NK-92 (cell line): ENCODE data around the gene SEMA4D.
A peak's percentile ranks its signal among the peaks of the same experiment; 100 is the strongest.

Experiments
- DNase-seq: peaks from one replicate; lab custom pipeline; 2025; ENCODE audit not compliant: unreplicated experiment; lab: John Stamatoyannopoulos, UW

The SEMA4D gene

DNA sequence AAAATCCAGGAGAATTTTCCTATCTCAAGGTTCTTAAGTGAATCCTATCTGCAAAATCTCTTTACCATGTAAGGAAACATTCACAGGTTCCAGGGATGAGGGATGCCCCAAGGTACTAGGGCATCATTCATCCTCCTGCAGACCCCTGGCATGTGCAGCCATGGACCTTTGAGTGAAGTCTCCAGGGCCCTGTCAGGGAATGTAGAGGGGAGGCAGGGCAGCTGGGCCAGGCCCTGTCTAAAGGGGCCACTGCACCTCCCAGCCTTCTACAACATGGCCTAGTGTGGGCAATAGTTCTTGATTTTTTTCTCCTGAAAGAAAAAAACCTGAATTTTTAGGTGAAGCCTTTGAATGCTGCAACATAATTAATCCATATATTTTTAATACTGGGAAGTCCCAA is 63.3 kb downstream of the SEMA4D start:
- DNase-seq: no peak

DNA sequence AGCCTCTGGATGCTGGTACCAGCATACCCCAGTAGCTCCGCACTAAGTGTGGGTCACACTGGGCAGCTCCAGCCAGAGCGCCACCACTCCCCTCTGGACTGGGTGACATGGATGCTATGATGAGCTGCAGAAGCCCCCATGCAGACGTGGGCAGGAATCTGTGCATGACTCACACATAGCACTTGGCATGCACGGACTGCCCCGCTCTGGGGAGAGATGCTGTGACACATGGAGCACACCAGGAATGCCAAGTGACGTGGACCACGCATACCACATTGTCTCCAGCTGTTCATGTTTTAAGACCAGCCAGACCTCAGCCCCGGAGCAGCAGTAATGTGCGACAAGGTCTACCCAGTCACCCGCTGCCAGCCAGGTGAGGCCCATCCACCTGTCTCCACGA is 64.1 kb downstream of the SEMA4D start:
- no peak for DNase-seq

- no peak for DNase-seq
Observed at GRCh38 chr9:89432986-89433530, 64.9 kb downstream of the SEMA4D start.

DNA sequence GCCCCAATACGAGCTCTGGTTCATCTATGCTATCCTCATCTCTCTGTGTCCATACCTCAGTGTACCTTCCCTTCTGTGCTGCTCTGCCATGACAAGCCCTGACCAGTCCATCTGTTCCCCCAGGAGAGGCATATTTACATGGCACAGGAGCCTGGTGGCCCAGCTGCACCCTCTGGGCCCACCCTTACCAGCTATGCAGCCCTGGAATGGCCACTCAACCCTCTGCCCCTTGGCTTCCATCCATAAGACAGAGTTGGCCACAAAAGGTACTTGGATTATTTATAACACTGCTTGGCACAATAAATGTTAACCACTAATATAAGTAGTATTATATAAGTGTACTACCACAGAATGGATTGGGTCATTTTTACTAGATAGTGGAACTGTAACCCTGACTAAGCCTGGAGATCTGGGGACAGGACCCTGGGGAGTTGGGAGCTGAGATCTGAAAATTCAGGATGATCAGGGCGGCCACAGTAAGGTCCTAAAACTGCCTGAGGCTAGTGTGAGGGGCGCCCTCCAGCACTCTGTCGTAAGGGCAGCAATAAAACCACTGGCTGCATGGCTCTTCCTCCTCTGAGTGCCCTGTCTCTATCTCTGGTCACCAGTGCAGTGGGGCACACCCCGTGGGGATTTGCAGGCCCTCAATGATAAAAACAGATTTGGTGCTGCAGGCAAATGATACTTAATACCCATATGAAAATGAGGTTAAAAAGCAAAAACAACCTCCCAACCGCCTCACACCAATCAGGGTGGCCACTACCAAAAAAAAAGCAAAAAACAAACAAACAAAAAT is 65.8 kb downstream of the SEMA4D start:
- DNase-seq: no peak

DNA sequence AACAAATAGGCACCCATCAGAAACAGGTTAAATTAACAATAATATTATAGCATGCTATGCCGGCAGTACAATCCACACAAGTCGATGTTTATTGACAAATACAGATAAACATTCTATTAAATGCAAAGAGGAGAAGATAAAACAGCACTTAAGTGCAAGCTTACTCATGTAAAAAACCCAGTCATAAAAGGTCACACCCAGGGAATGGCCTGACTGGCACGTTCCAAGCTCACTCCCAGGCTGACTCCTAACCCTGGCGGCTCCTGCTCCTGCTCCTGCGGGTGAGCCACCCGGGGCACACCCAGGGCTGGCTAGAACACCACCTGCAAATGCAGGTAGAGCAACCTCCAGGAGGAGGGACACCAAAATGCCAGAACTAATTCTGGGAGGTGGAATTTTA is 66.9 kb downstream of the SEMA4D start:
- DNase-seq: no peak

DNA sequence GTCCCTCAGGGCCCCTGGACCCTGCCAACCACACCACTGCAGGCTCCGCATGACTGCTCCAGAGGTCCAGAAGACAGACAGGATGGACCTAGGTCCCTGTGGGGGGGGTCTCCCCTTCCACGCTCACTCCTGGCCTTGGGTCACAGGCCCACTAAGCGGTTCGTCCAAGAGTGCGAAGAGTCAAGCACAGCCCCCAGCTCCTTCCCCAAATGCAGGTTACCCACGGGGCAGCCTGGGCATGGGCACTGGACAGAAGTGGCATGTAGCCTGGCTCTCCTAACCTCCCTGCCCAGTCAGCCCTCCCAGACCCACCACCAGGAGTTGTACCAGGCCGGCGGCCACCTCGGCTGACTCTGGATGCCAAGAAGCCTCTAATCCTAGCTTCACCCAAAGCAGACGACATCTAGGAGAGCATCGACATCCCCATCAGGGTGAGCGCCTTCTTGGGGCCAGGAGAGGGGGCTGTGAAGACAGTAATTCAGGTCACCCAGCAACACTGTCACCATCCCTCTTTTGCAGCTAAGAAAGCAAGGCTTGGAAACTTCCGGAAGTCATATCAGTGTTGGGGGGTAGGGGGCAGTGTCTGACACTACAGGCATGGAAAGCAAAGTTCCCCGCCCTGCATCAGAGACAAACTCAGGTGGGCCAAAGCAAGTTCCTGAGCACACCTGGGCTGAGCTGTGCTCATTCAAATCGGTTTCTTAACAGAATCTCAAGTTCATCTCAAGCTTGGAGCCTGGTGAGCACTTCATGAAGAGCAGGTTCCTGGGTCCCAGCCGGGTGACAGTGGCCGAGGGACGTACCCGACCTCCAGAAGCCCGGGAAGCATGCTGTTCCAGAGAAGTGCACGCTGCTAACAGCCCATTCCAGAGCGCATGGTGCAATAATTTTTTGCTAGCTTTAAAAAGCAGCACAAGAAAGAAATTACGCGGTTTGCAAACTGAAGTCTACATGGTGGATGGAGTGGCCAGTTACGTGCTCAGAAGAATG is 68.7 kb downstream of the SEMA4D start:
- no peak for DNase-seq

DNA sequence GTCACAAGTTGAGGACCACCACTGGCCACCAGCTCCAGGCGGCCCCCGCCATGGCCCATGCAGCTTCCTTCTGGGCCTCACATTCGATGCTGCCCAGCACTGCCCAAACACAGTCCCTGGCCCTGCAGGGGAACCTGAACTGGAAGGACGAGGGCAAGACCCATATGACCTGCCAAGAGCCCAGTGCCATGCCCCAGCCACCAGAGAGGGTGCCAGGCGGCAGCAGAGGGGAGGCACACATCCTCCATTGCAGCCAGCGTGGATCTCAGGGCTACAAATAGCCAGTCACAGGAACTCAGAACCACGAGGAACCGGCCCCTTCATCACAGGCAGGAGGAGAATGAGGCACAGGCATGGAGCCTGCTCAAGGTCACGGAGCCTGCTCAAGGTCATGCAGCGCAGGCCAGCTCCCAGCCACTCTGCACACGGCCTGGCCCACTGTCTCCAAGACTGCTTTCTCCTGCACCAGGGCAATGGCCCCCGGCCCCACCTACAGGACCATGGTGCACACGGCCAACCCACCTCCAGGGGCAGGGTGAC is 69.6 kb downstream of the SEMA4D start:
- DNase-seq: no peak

GRCh38 chr9:89427621-89428221 is 70.2 kb downstream of the SEMA4D start:
- DNase-seq: no peak

DNA sequence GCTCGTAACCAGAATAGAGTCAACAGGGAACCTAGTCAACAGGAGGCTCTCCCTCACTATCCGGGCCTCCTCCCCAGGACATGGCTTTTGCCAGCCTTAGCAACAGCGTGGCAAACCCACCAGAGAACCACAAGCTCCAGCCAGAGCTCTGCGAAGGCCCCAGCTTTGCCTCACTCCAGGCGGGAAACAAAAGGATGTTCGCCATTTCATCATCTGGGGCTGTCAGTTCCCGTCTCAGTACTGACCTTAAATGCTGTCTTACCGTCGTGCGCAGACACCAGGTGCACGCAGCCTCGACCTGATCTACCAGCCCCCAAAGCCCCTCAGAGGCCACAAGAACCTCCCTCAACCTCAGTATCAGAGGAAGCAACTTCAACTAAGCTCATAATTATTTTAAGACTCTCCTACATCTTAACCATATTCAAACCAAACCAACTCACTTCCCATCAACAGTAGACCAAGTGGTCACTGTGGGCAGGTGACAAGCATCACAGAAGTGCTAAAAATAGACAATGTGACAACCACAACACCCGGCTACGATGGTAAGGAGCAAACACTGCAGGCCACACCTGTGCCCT is 71.4 kb downstream of the SEMA4D start:
- no peak for DNase-seq

DNA sequence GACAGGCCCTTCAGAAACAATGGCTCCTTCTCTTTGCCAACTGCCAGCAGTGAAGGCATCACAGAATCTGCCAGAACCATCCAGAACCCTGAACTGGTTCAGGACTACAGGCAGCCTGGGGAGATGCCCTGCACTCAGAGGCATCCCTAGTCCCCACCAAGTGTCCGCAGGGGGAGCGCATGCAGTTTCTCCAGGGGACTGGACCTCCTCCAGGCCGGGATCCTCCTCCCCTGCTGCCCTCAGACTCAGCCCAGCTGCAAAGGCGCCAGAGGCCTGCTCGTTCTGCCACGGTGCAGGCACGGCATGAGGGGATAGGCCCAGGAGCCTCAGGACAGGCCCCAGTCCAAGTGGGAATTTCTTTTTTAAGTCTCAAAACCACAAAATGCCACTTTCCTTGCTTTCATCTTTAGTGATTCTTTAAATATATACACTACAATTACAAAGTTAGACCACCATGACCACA is 72.0 kb downstream of the SEMA4D start:
- no peak for DNase-seq

DNA sequence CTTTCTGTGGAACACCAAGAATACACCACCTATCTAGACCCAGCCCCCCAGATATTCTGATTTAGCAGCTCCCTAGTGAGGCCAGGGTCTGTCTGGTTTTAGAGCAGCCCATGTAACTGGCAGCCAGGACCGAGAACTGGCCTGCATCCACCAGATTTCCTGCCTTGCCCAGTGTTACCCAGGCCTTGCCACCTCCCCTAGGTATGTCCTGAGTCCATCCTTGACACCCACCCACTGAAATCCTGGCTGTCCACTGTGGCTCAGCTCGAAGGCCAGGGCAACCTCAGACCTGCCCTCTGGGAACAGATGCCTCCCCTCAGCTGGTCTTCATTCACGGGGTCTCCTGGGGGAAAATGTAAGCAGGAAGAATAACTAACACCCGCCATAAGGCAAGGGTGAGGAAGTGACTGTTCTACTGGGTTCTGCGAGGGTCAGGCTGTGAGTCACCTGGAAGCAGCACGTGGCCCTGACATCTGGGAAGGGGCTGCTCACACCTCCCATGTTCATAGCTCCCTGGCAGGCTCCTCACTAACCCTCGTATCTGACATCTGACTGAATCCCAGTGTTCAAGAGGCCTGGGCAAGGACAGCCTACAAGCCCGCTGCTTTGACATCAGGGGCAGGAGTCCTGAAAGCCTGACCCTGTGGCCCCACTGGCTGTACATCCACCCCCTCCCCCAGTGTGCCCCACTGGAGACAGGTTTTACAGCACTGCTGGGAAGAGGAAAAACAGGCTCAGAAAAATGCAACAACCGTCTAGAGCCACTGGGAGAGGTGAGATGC is 72.7 kb downstream of the SEMA4D start:
- no peak for DNase-seq

- DNase-seq: no peak
Observed at GRCh38 chr9:89422151-89422975, 75.5 kb downstream of the SEMA4D start.

GRCh38 chr9:89421595-89421994 is 76.3 kb downstream of the SEMA4D start:
- DNase-seq: no peak

GRCh38 chr9:89420397-89421178 is 77.3 kb downstream of the SEMA4D start:
- DNase-seq: no peak

DNA sequence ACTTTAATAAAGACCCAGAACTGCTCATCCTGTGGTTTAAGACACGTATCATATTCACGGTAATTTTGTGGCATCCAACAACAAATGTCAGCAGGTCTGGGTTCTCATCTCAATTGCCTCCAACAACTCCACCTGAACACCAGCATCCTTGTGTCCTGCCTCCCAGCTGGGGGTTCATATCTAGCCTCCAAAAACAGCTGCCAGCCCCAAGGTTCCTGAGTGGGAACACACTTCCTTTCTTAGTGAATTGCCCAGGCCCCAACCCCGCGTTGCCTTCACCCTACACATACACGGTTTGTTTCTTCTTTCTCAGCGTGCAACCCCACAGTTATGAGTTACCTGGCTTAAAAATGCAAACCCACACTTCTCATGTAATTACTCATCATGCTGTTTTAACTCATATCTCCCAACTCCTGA is 77.9 kb downstream of the SEMA4D start:
- DNase-seq: no peak

DNA sequence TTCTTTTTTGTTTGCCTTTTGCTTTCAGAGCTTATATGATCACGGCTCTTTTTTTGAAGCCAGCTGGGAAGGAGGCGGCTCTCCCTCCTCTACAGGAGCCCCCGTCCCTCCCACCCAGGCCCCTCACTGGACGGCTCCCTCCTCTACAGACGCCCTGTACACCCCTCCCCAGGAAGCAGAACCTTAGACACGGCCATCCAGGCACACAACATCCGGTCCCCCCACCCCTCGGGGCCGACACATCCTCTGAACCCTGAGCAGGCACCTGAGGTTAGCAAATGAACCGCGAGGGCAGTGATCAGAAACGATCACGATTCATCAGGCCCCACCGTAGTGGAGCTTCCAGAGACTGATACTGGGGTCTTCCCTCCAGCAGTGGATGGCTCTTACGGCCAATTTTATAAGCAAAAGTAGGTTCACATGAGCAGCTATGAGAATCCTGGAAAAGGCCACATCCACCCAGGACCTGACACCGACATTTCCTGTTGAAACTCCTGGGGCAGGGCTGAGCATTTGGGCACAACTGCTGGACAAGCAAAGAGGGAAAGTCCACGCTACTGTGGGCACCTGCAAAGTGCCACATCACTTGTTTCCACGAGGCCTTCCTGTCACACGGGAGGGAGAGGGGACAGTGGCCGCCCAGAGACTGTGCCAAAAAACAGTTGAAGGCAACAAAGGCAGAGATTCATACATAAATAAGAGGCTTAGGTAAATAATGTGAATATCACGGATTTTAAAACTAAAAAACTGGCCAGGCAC is 78.9 kb downstream of the SEMA4D start:
- peak; percentile 6 for DNase-seq

GRCh38 chr9:89418474-89418845 is 79.5 kb downstream of the SEMA4D start:
- no peak for DNase-seq
